ENCODE measurements around the gene PARD3. TPM values are rescaled to one million over a fixed set of nuclear protein-coding genes. Genes with fewer than 3 reads are reported as not detected.

PARD3 gene
- total and polyA plus RNA-seq, 10 of the 15 experiments (the other 5 are each of a cell fraction or from before 2014, with no cell fraction given) = 2.6 to 43.1 (median 13.9) TPM

DNA sequence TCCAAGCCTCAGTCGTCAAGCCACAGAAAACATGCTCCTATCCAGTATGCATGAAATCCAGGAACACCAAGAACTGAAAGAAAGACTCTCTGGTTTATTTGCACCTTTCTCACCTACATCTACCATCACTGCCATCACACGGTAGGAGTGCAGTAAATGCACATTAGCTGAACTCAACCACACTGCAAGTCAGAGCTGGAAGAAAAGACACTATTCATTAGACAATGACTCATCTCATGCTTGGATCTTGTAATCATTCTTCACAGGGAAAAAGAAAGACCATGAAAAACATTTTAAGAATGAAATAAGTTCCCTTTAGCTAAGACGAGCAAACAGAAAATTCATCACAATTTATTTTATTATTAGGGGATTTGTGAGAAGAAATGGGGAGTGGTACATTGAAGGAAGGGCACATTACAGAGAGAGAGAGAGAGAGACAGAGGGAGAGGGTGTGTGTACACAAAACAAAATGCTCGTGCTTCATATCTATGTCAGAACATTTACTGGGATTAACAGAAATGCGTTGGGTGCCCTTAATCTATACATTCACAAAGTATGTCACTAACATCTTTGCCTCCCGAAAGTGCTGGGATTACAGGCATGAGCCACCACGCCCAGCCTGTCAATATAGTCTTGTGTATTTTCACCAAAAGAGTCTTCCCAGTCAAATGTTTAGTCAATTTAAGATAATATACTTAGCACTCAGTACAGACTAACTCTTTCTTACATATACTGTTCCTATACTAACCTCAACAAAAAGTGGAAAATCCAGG, 324.9 kb downstream of the PARD3 start:
- Histone ChIP-seq H3K4me1 (ENCODE audit: control insufficient read depth, insufficient read depth, low read length) (no peaks in the 10 kb centered on the region), H2AFZ (ENCODE audit: control insufficient read depth, low read depth, low read length) (no peak overlapping the region), H4K20me1 (ENCODE audit: control insufficient read depth, insufficient read depth) (no peaks in the 10 kb centered on the region), H3K27ac (ENCODE audit: control insufficient read depth, insufficient read depth) (no peak overlapping the region), H3K9me3 (replicated peaks; ENCODE audit: control insufficient read depth, insufficient read depth, low read length) (no peaks in the 10 kb centered on the region), H3K36me3 (ENCODE audit: control insufficient read depth in 2 of 2, insufficient read depth in 2 of 2, low read length in 1 of 2) (no peaks in the 10 kb centered on the region; a peak in 1 of 4 replicates), H3K79me2 (ENCODE audit: control insufficient read depth, insufficient read depth, low read length) (no peaks in the 10 kb centered on the region), H3K4me2 (ENCODE audit: control insufficient read depth, insufficient read depth) (no peak overlapping the region), H3K27me3 (replicated peaks in 1 of 2; ENCODE audit: control insufficient read depth in 2 of 2, insufficient read depth in 2 of 2, low read length in 1 of 2) (no peaks in the 10 kb centered on the region), H3K4me3 (no peak overlapping the region), H3K9ac (ENCODE audit: control insufficient read depth, insufficient read depth, low read length) (no peak overlapping the region)
- WGBS (ENCODE audit: insufficient coverage, insufficient replicate concordance, low lambda C conversion rate, missing lambda C conversion rate) = 64% methylated on average over 7 of the region's 7 CpGs
- no peak for FAIRE-seq
- in situ Hi-C loops (cut with MboI) (no loop called here), intact Hi-C loops (cut with micrococcal nuclease; ENCODE audit: unreplicated experiment) (loop anchor here (10.0 kb wide), 1 partner anchor 65 kb away; no protein-coding TSS in a partner anchor)
- peak; percentile 66 for ATAC-seq
- TF ChIP-seq POLR2AphosphoS2 (IDR thresholded peaks at IDR 0.05; ENCODE audit: low read depth, low read length) = no peak
- no peak for TF ChIP-seq SMAD5 (IDR thresholded peaks at IDR 0.05; ENCODE audit: low read depth)
- TF ChIP-seq, protein P1, sequence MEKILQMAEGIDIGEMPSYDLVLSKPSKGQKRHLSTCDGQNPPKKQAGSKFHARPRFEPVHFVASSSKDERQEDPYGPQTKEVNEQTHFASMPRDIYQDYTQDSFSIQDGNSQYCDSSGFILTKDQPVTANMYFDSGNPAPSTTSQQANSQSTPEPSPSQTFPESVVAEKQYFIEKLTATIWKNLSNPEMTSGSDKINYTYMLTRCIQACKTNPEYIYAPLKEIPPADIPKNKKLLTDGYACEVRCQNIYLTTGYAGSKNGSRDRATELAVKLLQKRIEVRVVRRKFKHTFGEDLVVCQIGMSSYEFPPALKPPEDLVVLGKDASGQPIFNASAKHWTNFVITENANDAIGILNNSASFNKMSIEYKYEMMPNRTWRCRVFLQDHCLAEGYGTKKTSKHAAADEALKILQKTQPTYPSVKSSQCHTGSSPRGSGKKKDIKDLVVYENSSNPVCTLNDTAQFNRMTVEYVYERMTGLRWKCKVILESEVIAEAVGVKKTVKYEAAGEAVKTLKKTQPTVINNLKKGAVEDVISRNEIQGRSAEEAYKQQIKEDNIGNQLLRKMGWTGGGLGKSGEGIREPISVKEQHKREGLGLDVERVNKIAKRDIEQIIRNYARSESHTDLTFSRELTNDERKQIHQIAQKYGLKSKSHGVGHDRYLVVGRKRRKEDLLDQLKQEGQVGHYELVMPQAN (conservative IDR thresholded peaks at IDR 0.05) = no peak
- no peak for TF ChIP-seq NR2F1 (conservative IDR thresholded peaks at IDR 0.05)
- no peak for TF ChIP-seq RAD51 (IDR thresholded peaks at IDR 0.05)
- TF ChIP-seq TBL1XR1 (IDR thresholded peaks at IDR 0.05; ENCODE audit: low read depth, low read length) = no peak
- no peak for TF ChIP-seq MEF2A (IDR thresholded peaks at IDR 0.05; ENCODE audit: insufficient read depth, low read depth, low read length)
- no peak for TF ChIP-seq BHLHE40 (IDR thresholded peaks at IDR 0.05; ENCODE audit: borderline replicate concordance in 1 of 2, low read depth in 2 of 2, low read length in 1 of 2)
- no peak for TF ChIP-seq ESRRA (IDR thresholded peaks at IDR 0.05; ENCODE audit: low read length)
- no peak for TF ChIP-seq CHD1 (IDR thresholded peaks at IDR 0.05; ENCODE audit: low read depth, low read length)
- no peak for TF ChIP-seq HCFC1 (IDR thresholded peaks at IDR 0.05; ENCODE audit: low read length)
- SMC1A ChIA-PET (ENCODE audit: uncharacterized antibody, unreplicated experiment) = interaction anchor here (1.0 to 2.1 kb wide), 3 partner anchors 11 to 86 kb away, joined by 3 to 8 read pairs (median 4); no protein-coding TSS in a partner anchor
- no peak for DNase-seq (ENCODE audit: low read depth, low spot score)
- RAD21 ChIA-PET (ENCODE audit: unreplicated experiment) = interaction anchor here (1.2 to 1.3 kb wide), 2 partner anchors 38 to 102 kb away, joined by 3 read pairs; no protein-coding TSS in a partner anchor
- CTCF ChIA-PET = interaction anchor here (1.3 kb wide), 1 partner anchor 21 kb away, joined by 4 read pairs; no protein-coding TSS in a partner anchor
- no TSS peak for BruUV-seq (replicated peaks)
- POLR2A ChIA-PET = interaction anchor here (1.2 to 1.4 kb wide), 2 partner anchors 12 to 17 kb away, joined by 3 read pairs; no protein-coding TSS in a partner anchor

Data from GM12878 (cell line).